Brain microvascular endothelial cell (primary cell): Measurements from ENCODE around the gene RNF223.

Experiments used
- DNase-seq: peaks from one replicate; pipeline ENCODE4 v3.0.0-alpha.2; 2020
- H3K27ac ChIP-seq: fragments of 250-450 bp; sonication (Bioruptor Pico); 2 replicates; pipeline ENCODE4 v1.5.1; 2020; ENCODE audit warnings: mild to moderate bottlenecking, moderate library complexity
- H3K27me3 ChIP-seq: fragments of 250-450 bp; sonication (Bioruptor Pico); replicated peaks from 2 replicates; pipeline ENCODE4 v1.5.1; 2020; ENCODE audit warnings: mild to moderate bottlenecking
- H3K36me3 ChIP-seq: fragments of 250-450 bp; sonication (Bioruptor Pico); replicated peaks from 2 replicates; pipeline ENCODE4 v1.5.1; 2020; ENCODE audit warnings: mild to moderate bottlenecking
- H3K4me3 ChIP-seq: 2 replicates; pipeline ENCODE4 v1.5.1; 2011; ENCODE audit warnings: low read depth, mild to moderate bottlenecking, control low read depth, low read length, moderate library complexity
- in situ Hi-C: cut with HindIII; loops from 2 replicates; pipeline ENCODE4 v1.10.0; 2017; ENCODE audit warnings: low sequenced_read_pairs, low pct_ligation_motif_present
- TF ChIP-seq, protein P1 (sequence below): IDR thresholded peaks from 2 replicates; pipeline ENCODE4 v1.5.1; 2011; ENCODE audit warnings: low read depth, mild to moderate bottlenecking, moderate library complexity, low read length, control low read depth, inconsistent platforms; ENCODE audit errors: missing control alignments

The RNF223 gene

DNA sequence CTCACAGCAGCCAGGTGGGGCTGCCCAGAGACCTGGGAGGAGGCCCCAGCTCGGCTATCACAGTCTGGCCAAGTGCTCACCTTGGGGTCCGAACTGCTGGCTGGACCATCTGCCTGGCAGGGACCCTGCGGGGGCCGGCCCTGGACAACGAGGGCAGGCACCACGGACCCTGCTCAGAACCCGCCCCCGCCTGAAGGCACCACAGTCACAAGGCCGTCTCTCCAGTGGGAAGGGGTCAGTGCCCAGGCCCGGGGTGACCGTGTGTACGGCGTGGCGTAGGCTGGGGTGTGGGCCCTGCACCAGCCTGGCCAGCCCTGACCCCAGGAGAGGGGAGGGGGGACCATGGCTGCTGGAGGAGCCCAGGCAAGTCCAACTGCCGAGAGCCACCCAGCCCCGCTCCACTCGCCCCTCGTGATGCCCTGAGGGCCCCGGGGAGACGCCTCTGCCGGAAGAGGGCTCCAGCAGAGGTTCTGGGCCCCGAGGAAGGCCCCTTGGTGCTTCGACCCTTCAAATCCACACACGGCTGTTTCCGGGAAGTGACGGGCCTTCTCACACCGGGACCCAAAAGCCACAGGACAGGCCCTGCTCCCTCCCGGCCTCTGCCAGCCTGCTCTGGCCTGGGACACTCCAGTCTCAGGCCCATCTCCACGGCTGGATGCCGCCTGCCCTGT is 11.2 kb upstream of the RNF223 start:
- DNase-seq = no peak
- H3K27ac ChIP-seq = no peak overlapping the region
- no peaks in the 10 kb centered on the region for H3K27me3 ChIP-seq
- in situ Hi-C loops = no loop called here
- TF ChIP-seq, protein P1, sequence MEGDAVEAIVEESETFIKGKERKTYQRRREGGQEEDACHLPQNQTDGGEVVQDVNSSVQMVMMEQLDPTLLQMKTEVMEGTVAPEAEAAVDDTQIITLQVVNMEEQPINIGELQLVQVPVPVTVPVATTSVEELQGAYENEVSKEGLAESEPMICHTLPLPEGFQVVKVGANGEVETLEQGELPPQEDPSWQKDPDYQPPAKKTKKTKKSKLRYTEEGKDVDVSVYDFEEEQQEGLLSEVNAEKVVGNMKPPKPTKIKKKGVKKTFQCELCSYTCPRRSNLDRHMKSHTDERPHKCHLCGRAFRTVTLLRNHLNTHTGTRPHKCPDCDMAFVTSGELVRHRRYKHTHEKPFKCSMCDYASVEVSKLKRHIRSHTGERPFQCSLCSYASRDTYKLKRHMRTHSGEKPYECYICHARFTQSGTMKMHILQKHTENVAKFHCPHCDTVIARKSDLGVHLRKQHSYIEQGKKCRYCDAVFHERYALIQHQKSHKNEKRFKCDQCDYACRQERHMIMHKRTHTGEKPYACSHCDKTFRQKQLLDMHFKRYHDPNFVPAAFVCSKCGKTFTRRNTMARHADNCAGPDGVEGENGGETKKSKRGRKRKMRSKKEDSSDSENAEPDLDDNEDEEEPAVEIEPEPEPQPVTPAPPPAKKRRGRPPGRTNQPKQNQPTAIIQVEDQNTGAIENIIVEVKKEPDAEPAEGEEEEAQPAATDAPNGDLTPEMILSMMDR = no peak
- H3K36me3 ChIP-seq = no peaks in the 10 kb centered on the region
- H3K4me3 ChIP-seq = no peak overlapping the region

DNA sequence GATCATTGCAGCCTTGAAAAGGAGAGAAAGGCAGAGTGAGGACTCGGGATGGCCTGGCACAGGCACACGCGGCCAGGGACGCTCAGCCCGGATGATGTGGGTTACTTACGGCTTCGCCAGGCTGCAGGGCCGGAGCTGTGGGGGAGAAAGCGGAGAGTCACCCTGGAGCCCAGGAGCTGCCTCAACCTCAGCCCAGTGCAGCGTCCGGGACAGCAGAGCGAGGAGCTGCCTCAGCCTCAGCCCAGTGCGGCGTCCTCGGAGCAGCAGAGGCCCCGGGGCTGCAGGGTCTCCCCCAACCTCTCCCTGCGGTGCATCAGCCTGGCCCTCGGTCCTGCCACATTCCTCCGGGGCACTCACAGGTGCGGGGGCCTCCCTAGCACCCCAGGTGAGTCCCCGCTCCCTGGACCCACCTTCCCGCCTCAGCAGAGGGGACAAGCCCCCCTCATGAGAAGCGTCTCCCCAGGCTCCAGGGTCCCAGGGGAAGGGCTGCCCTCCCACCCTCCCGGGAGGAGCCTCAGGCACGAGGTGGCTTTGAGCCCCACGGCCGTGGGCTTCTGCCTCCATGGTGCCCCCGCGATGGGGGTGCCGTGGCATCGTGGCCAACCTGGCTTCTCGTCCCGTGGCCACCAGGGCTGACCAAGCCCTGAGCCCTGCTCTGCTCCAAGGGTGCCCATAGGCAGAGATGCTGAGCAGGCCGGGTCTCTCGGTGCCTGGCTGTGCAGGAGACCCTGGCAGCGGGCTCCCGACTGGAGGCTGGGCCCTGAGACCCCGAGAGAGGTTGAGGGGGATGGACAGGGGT is 10.5 kb upstream of the RNF223 start:
- H3K27me3 ChIP-seq = no peaks in the 10 kb centered on the region
- in situ Hi-C loops = no loop called here
- DNase-seq = no peak
- TF ChIP-seq, protein P1 = no peak
- no peak overlapping the region for H3K4me3 ChIP-seq
- no peaks in the 10 kb centered on the region for H3K36me3 ChIP-seq
- no peak overlapping the region for H3K27ac ChIP-seq

DNA sequence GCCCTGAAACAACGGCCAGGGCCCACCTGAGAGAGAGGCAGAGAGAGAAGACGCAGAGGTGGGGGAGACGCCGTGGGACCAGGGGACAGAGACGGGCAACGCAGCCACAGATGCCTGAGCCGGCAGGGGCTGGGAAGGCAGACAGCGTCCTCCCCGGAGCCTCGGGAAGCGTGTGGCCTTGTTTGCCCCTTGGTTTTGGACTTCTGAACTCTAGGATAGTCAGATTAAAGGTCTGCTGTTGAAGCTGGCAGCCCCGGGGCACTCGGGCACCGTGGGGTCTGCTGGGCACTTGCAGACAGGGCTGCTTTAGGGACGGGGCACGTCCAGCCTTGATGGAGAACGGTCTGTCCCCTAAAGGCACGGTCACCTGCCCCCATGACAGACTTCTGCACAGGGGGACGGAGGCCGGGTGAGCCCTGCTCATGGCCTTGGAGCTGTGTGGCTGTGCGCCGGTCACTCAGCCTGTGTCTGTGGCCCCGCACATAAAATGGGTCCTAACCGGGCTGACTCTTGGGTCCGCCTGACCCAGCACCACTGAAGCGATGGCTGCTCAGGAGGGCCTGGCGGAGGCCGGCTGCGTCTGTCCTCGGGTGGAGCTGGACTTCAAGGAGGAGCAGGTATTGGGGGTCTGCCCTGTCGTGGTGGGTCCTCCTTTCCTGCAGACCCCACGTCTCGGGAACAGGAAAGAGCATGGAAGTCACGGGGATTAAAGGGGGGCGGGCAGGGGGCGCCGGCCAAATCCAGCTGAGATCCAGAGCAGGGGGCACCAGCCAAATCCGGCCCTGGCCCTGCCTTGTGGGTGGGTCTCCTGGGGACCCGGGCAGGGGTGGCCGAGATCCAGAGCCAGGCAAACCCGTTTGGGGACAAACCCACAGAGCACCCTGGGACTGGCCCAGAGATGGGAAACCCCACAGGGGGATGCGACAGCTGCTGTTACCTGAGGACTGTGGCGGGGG is 9.6 kb upstream of the RNF223 start:
- Histone ChIP-seq H3K27ac (no peak overlapping the region), H3K4me3 (no peak overlapping the region), H3K36me3 (no peaks in the 10 kb centered on the region), H3K27me3 (no peaks in the 10 kb centered on the region)
- in situ Hi-C loops = no loop called here
- DNase-seq = no peak
- TF ChIP-seq, protein P1 = no peak

DNA sequence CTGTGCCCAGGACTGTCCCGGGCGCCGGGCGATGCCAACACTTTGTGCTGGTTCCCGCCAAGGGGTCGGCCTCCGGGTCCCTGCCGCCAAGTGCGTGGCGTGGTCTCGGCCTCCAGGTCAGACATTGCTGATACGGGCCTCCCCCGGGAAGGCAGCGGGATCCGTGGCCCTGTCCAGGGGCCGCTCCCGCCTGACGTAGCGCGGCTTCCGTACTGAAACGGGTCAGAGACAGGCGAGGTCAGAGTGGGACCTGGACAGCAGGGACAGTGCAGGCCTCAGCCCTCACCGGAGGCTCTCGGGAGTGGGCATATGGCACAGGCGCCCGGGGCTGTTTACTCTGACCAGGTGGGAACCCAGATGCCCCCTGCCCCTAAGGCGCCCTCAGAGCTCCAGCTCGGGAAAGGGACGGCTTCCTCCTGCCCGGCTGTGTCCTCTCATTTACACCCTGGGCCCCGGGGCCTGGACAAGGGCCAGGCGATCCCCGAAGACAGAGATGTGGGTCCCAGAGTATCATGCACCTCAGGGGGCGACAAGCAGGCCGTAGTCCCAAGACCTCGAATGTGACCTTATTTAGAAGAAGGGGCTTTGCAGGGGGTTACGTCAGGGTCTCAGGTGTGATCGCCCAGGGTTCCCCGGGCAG is 8.8 kb upstream of the RNF223 start:
- Histone ChIP-seq H3K4me3 (no peak overlapping the region), H3K27me3 (no peaks in the 10 kb centered on the region), H3K27ac (no peak overlapping the region), H3K36me3 (no peaks in the 10 kb centered on the region)
- in situ Hi-C loops = no loop called here
- TF ChIP-seq, protein P1 = no peak
- no peak for DNase-seq

DNA sequence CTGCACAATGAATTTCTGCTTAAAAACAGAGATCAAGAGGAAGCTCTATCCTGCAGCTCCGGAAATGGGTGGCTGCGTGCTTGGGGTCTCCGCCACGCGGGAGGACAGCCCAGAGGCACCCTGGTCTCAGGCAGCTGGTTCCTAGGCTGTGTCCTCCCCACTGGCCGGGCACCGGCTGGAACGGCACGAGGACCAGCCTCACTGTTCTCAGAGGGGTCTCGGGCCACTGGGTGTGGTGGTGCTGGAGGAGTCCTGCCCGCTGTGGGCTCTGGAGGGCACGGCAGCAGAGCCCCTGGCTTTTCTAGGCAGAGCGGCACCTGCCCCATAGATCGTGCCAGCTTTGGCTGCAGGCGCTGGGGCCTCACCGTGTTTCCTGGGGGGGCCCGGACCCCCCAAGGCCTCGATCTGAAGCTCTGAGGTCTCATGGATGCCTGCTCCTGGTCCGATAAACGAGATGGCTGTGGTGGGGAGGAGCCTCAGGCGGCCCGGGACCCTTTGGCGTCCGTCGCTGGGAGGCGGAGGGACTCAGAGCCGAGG is 8.2 kb upstream of the RNF223 start:
- TF ChIP-seq, protein P1 = no peak
- no peak for DNase-seq
- H3K4me3 ChIP-seq = no peak overlapping the region
- H3K27ac ChIP-seq = no peak overlapping the region
- H3K36me3 ChIP-seq = no peaks in the 10 kb centered on the region
- H3K27me3 ChIP-seq = no peaks in the 10 kb centered on the region
- in situ Hi-C loops = no loop called here
